IPS-18a (cell line): ENCODE measurements around the gene SMARCA1.

Experiments
- H3K27ac ChIP-seq: one replicate; pipeline ENCODE4 v1.5.1; 2013; ENCODE audit warnings: low read length
- H3K27me3 ChIP-seq: one replicate; pipeline ENCODE4 v1.6.1; 2013; ENCODE audit warnings: mild to moderate bottlenecking, low read length; ENCODE audit not compliant: control insufficient read depth, insufficient read depth
- H3K36me3 ChIP-seq: one replicate; pipeline ENCODE4 v1.6.1; 2013; ENCODE audit warnings: low read depth, low read length; ENCODE audit not compliant: control insufficient read depth
- H3K4me1 ChIP-seq: one replicate; pipeline ENCODE4 v1.6.1; 2013; ENCODE audit warnings: low read depth, low read length; ENCODE audit not compliant: control insufficient read depth
- H3K4me3 ChIP-seq: one replicate; pipeline ENCODE4 v1.5.1; 2013; ENCODE audit warnings: low read length
- H3K9ac ChIP-seq: one replicate; pipeline ENCODE4 v1.6.1; 2013; ENCODE audit warnings: mild to moderate bottlenecking, low read length, moderate library complexity
- H3K9me3 ChIP-seq: one replicate; pipeline ENCODE4 v1.6.1; 2013; ENCODE audit warnings: low read depth, low read length; ENCODE audit not compliant: control insufficient read depth

The SMARCA1 gene

DNA sequence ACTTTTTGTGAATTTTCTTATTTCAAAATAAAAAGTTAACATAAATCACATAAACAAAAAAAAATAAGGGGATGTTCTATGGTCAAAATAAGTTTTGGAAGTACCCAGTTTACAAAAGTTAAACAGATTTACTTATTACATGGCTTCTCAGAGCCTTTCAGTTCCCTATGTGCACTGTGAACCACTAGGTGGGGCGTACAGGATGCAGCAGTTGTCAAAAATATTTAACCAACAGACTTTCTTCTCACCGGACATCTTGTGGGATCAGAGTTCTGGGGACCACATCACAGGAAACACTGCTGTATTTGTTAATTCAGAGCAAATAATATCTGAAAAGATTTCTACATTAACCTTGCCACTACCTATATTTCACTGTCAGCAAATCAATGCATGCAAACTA is 74.1 kb downstream of the SMARCA1 start:
- H3K4me3 ChIP-seq = no peak overlapping the region

GRCh38 chrX:129445436-129445835 is 77.9 kb downstream of the SMARCA1 start:
- no peaks in the 10 kb centered on the region for H3K4me1 ChIP-seq
- no peak overlapping the region for H3K9ac ChIP-seq
- H3K27ac ChIP-seq = no peak overlapping the region
- H3K27me3 ChIP-seq = no peaks in the 10 kb centered on the region
- H3K4me3 ChIP-seq = no peak overlapping the region
- peaks cover 19% of the 10 kb centered on the region for H3K9me3 ChIP-seq
- peaks cover 10% of the 10 kb centered on the region for H3K36me3 ChIP-seq

More for the DNA sequence above, 74.1 kb downstream of the SMARCA1 start:
- Histone ChIP-seq H3K4me1 (no peaks in the 10 kb centered on the region), H3K9me3 (peaks cover 26% of the 10 kb centered on the region), H3K36me3 (peaks cover 7% of the 10 kb centered on the region), H3K27me3 (no peaks in the 10 kb centered on the region), H3K9ac (no peak overlapping the region), H3K27ac (no peak overlapping the region)

- no peak overlapping the region for H3K4me3 ChIP-seq
- H3K4me1 ChIP-seq = no peaks in the 10 kb centered on the region
- H3K27ac ChIP-seq = no peak overlapping the region
Measured at GRCh38 chrX:129433945-129434344, 89.3 kb downstream of the SMARCA1 start.

DNA sequence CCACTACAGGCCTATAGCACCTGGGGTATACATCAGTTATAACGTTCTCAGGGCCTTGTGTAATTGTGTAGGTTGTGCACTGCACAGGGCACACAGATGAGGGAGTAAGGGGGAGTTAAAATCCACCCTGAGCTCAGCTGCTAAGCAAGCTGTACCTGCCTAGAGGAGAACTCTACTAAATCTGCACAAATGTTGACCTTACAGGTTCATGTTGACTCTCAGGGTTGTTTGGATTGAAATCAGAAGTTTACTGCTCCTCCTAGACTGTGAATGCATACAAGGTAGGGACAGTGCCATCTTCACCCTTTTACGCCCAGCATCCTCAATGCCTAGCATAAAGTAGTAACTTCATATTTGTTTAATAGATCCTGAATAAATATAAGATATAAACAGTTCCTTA is 89.8 kb downstream of the SMARCA1 start:
- H3K9me3 ChIP-seq = peaks cover 23% of the 10 kb centered on the region
- H3K36me3 ChIP-seq = no peaks in the 10 kb centered on the region
- no peaks in the 10 kb centered on the region for H3K27me3 ChIP-seq
- H3K27ac ChIP-seq = no peak overlapping the region
- no peaks in the 10 kb centered on the region for H3K4me1 ChIP-seq
- no peak overlapping the region for H3K4me3 ChIP-seq
- H3K9ac ChIP-seq = no peak overlapping the region

More at GRCh38 chrX:129433945-129434344, 89.3 kb downstream of the SMARCA1 start:
- no peaks in the 10 kb centered on the region for H3K36me3 ChIP-seq
- H3K27me3 ChIP-seq = no peaks in the 10 kb centered on the region
- H3K9me3 ChIP-seq = peaks cover 23% of the 10 kb centered on the region
- no peak overlapping the region for H3K9ac ChIP-seq

- H3K4me3 ChIP-seq = no peak overlapping the region
- no peaks in the 10 kb centered on the region for H3K4me1 ChIP-seq
- H3K9me3 ChIP-seq = peaks cover 55% of the 10 kb centered on the region
- H3K27ac ChIP-seq = no peak overlapping the region
- no peaks in the 10 kb centered on the region for H3K36me3 ChIP-seq
- no peaks in the 10 kb centered on the region for H3K27me3 ChIP-seq
- no peak overlapping the region for H3K9ac ChIP-seq
Measured at GRCh38 chrX:129427267-129427666, 96.0 kb downstream of the SMARCA1 start.

GRCh38 chrX:129423191-129423590 is 100.1 kb downstream of the SMARCA1 start:
- Histone ChIP-seq H3K4me1 (no peaks in the 10 kb centered on the region), H3K27ac (no peak overlapping the region), H3K4me3 (no peak overlapping the region), H3K9me3 (peaks cover 46% of the 10 kb centered on the region), H3K27me3 (no peaks in the 10 kb centered on the region), H3K9ac (no peak overlapping the region), H3K36me3 (no peaks in the 10 kb centered on the region)

DNA sequence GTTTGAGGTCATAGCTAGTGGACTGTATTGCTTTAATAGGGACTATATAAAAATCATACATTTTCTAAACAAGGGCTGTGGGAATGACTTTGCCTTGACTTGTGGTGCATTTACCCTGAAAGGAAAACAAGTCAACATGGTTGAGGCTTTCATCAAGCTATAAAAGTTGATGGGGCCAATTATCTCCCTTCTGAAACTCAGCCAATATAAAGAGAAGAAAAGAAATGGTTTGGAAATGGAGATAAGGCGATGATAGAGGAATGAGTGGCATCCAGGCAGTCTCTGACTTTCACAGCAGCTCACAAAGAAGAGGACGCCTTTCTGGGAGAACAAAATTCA is 118.7 kb downstream of the SMARCA1 start:
- Histone ChIP-seq H3K27ac (no peak overlapping the region), H3K9ac (no peak overlapping the region), H3K36me3 (no peaks in the 10 kb centered on the region), H3K9me3 (peaks cover 11% of the 10 kb centered on the region), H3K27me3 (no peaks in the 10 kb centered on the region), H3K4me3 (no peak overlapping the region), H3K4me1 (no peaks in the 10 kb centered on the region)

DNA sequence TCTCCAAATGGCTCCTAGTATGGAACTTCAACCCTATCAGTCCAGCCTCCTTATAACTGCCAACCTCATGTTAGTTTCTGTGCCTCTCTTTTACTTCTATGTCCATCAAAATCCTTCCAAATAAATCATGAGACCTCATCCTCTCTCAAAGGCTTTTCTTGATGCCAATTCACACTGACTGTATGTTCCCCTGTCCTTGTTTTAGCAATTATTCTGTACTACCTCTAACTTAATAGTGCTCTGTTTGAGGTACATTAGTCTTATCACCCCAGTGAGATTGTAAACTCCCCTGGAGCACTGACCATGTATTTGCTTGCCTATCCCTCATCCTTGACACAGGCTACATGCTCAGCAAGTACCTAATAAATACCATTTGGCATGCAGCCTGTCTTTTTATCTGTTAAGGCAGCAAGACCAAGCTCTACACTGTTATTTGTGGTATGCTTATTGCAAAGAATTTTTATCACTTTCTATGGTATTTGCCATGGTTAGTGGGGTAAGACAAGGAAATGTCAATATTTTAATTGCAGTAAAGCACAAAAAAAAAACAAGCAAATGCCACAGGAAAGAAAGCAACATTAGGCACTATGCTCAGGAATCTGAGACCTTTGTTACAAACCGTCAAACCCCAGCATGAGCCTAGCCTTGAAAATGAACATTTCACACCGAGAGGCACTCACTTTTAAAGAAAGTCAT is 119.2 kb downstream of the SMARCA1 start:
- Histone ChIP-seq H3K27me3 (no peaks in the 10 kb centered on the region), H3K9ac (no peak overlapping the region), H3K4me1 (no peaks in the 10 kb centered on the region), H3K27ac (no peak overlapping the region), H3K9me3 (peaks cover 11% of the 10 kb centered on the region), H3K4me3 (no peak overlapping the region), H3K36me3 (no peaks in the 10 kb centered on the region)
